IgD-negative memory B cell (primary cell): ENCODE results near the gene CIZ1. TPM values are rescaled to one million over a fixed set of nuclear protein-coding genes. Genes with fewer than 3 reads are reported as not detected.

Experiments used
- H3K27ac Mint-ChIP-seq, 3 donors: one replicate each; pipeline ENCODE4 v1.8.0; 2020 to 2022; ENCODE audit warnings: mild to moderate bottlenecking in 3 of 3, mixed read lengths in 3 of 3, moderate library complexity in 1 of 3
- H3K27me3 Mint-ChIP-seq: one replicate; pipeline ENCODE4 v1.8.0; 2021; ENCODE audit warnings: mixed read lengths
- H3K36me3 Mint-ChIP-seq: one replicate; pipeline ENCODE4 v1.8.0; 2020; ENCODE audit warnings: mild to moderate bottlenecking, mixed read lengths
- H3K4me1 Mint-ChIP-seq, 3 donors: one replicate each; pipeline ENCODE4 v1.8.0; 2020 to 2022; ENCODE audit warnings: mixed read lengths in 3 of 3, mild to moderate bottlenecking in 1 of 3
- H3K4me3 Mint-ChIP-seq, 4 donors: one replicate each; pipeline ENCODE4 v1.8.0; 2020 to 2022; ENCODE audit warnings: mild to moderate bottlenecking in 4 of 4, mixed read lengths in 4 of 4, moderate library complexity in 3 of 4
- H3K9me3 Mint-ChIP-seq, 3 donors: one replicate each; pipeline ENCODE4 v1.8.0; 2020 to 2021; ENCODE audit warnings: mixed read lengths in 3 of 3, mild to moderate bottlenecking in 1 of 3
- polyA plus RNA-seq: library from polyadenylated mRNA; unstranded; fragments of 300-500 nt; fragmentation: Illumina TruSeq; gene quantifications from one replicate; pipeline ENCODE4 v1.2.3, GENCODE V29; 2021

Gene CIZ1
- polyA plus RNA-seq, 1 donor from 2014 or later: 37.0 TPM

GRCh38 chr9:128218518-128219389 lies 27.4 kb upstream of the CIZ1 start:
- Mint-ChIP-seq H3K9me3 (no peaks in the 10 kb centered on the region), H3K27ac (peak overlapping the region in 1 of 3 donors; percentile 39), H3K4me3 (peak overlapping the region; percentile 48 to 91 (median 85)), H3K36me3 (peaks cover 3% of the 10 kb centered on the region), H3K4me1 (peaks cover 0 to 11% (median 2%) of the 10 kb centered on the region in 3 donors), H3K27me3 (peaks cover 7% of the 10 kb centered on the region)

GRCh38 chr9:128218172-128218517 lies 26.8 kb upstream of the CIZ1 start:
- no peaks in the 10 kb centered on the region for H3K9me3 Mint-ChIP-seq
- peaks cover 0 to 11% (median 2%) of the 10 kb centered on the region in 3 donors for H3K4me1 Mint-ChIP-seq
- H3K27me3 Mint-ChIP-seq: peaks cover 8% of the 10 kb centered on the region
- peak overlapping the region; percentile 48 to 91 (median 85) for H3K4me3 Mint-ChIP-seq
- H3K36me3 Mint-ChIP-seq: peaks cover 3% of the 10 kb centered on the region
- H3K27ac Mint-ChIP-seq: no peak overlapping the region

GRCh38 chr9:128216781-128217553 lies 25.6 kb upstream of the CIZ1 start:
- Mint-ChIP-seq H3K36me3 (peaks cover 3% of the 10 kb centered on the region), H3K27me3 (peaks cover 11% of the 10 kb centered on the region), H3K4me3 (no peak overlapping the region), H3K9me3 (no peaks in the 10 kb centered on the region), H3K4me1 (peaks cover 0 to 11% (median 2%) of the 10 kb centered on the region in 3 donors), H3K27ac (no peak overlapping the region)

- Mint-ChIP-seq H3K27ac (no peak overlapping the region), H3K27me3 (peaks cover 11% of the 10 kb centered on the region), H3K4me1 (peaks cover 0 to 11% (median 2%) of the 10 kb centered on the region in 3 donors), H3K9me3 (no peaks in the 10 kb centered on the region), H3K4me3 (no peak overlapping the region), H3K36me3 (peaks cover 3% of the 10 kb centered on the region)
Observed at GRCh38 chr9:128215491-128216409, 24.4 kb upstream of the CIZ1 start.

GRCh38 chr9:128214571-128215490 lies 23.5 kb upstream of the CIZ1 start:
- Mint-ChIP-seq H3K27me3 (peaks cover 11% of the 10 kb centered on the region), H3K27ac (no peak overlapping the region), H3K36me3 (peaks cover 3% of the 10 kb centered on the region), H3K4me3 (no peak overlapping the region), H3K9me3 (no peaks in the 10 kb centered on the region), H3K4me1 (peaks cover 0 to 11% (median 2%) of the 10 kb centered on the region in 3 donors)

- Mint-ChIP-seq H3K27ac (no peak overlapping the region), H3K36me3 (peaks cover 3% of the 10 kb centered on the region)
Observed at GRCh38 chr9:128213746-128214497, 22.6 kb upstream of the CIZ1 start.

GRCh38 chr9:128211981-128212281 lies 20.6 kb upstream of the CIZ1 start:
- no peaks in the 10 kb centered on the region for H3K4me1 Mint-ChIP-seq
- no peak overlapping the region for H3K4me3 Mint-ChIP-seq
- peaks cover 3% of the 10 kb centered on the region for H3K36me3 Mint-ChIP-seq
- peaks cover 14% of the 10 kb centered on the region for H3K27me3 Mint-ChIP-seq
- H3K27ac Mint-ChIP-seq: no peak overlapping the region
- no peaks in the 10 kb centered on the region for H3K9me3 Mint-ChIP-seq

More at GRCh38 chr9:128213746-128214497, 22.6 kb upstream of the CIZ1 start:
- Mint-ChIP-seq H3K27me3 (peaks cover 11% of the 10 kb centered on the region), H3K4me1 (peaks cover 0 to 9% (median 2%) of the 10 kb centered on the region in 3 donors), H3K4me3 (no peak overlapping the region), H3K9me3 (no peaks in the 10 kb centered on the region)

- H3K4me1 Mint-ChIP-seq: no peaks in the 10 kb centered on the region
- H3K4me3 Mint-ChIP-seq: no peak overlapping the region
- H3K36me3 Mint-ChIP-seq: peaks cover 3% of the 10 kb centered on the region
- H3K27ac Mint-ChIP-seq: peak overlapping the region in 1 of 3 donors; percentile 65
- H3K27me3 Mint-ChIP-seq: peaks cover 15% of the 10 kb centered on the region
- H3K9me3 Mint-ChIP-seq: no peaks in the 10 kb centered on the region
Observed at GRCh38 chr9:128211186-128211980, 20.0 kb upstream of the CIZ1 start.

GRCh38 chr9:128208946-128209669 lies 17.7 kb upstream of the CIZ1 start:
- Mint-ChIP-seq H3K36me3 (peaks cover 3% of the 10 kb centered on the region), H3K27me3 (peaks cover 26% of the 10 kb centered on the region), H3K27ac (no peak overlapping the region), H3K4me1 (peaks cover 0 to 3% (median 2%) of the 10 kb centered on the region in 3 donors), H3K4me3 (no peak overlapping the region), H3K9me3 (peaks cover 0 to 1% (median 0%) of the 10 kb centered on the region in 3 donors)

- Mint-ChIP-seq H3K4me1 (peaks cover 0 to 3% (median 3%) of the 10 kb centered on the region in 3 donors), H3K4me3 (no peak overlapping the region), H3K27ac (no peak overlapping the region), H3K36me3 (peaks cover 1% of the 10 kb centered on the region), H3K9me3 (peaks cover 0 to 1% (median 0%) of the 10 kb centered on the region in 3 donors), H3K27me3 (peaks cover 24% of the 10 kb centered on the region)
Observed at GRCh38 chr9:128208386-128208785, 17.0 kb upstream of the CIZ1 start.

GRCh38 chr9:128206916-128207910 lies 15.8 kb upstream of the CIZ1 start:
- Mint-ChIP-seq H3K4me3 (no peak overlapping the region), H3K27me3 (peaks cover 20% of the 10 kb centered on the region)

More at GRCh38 chr9:128206916-128207910, 15.8 kb upstream of the CIZ1 start:
- H3K4me1 Mint-ChIP-seq: peaks cover 3 to 7% (median 7%) of the 10 kb centered on the region in 3 donors
- no peak overlapping the region for H3K27ac Mint-ChIP-seq
- peaks cover 0 to 1% (median 0%) of the 10 kb centered on the region in 3 donors for H3K9me3 Mint-ChIP-seq
- peaks cover 1% of the 10 kb centered on the region for H3K36me3 Mint-ChIP-seq
